Measurements from ENCODE around the gene ASAP2. TPM values are rescaled to one million over a fixed set of nuclear protein-coding genes. Genes with fewer than 3 reads are reported as not detected.
A peak's percentile ranks its signal among the peaks of the same experiment; 100 is the strongest.

Gene ASAP2
- total RNA-seq, 3 donors from 2014 or later: 50.4 to 84.1 (median 50.5) TPM

DNA sequence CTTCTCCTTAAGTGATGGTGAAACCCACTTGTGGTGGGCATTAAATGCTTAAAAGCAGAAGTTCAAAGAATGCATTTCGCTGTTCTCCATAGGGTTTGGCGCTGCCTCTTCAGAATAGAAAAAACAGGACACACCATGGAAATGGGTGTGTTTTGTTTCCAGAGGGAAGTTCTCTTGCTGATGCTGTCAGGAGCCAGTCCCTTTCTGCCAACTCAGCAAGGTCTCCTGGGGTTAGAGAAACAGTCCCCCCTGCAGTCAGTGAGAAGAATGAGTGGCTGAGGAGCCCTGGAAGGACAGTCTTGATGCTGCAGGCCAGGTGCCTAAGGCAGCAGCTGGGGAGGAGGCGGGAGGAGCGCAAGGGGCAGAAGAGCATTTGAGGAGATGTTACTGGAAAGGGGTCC lies 37.8 kb upstream of the ASAP2 start:
- TF ChIP-seq, protein P1, sequence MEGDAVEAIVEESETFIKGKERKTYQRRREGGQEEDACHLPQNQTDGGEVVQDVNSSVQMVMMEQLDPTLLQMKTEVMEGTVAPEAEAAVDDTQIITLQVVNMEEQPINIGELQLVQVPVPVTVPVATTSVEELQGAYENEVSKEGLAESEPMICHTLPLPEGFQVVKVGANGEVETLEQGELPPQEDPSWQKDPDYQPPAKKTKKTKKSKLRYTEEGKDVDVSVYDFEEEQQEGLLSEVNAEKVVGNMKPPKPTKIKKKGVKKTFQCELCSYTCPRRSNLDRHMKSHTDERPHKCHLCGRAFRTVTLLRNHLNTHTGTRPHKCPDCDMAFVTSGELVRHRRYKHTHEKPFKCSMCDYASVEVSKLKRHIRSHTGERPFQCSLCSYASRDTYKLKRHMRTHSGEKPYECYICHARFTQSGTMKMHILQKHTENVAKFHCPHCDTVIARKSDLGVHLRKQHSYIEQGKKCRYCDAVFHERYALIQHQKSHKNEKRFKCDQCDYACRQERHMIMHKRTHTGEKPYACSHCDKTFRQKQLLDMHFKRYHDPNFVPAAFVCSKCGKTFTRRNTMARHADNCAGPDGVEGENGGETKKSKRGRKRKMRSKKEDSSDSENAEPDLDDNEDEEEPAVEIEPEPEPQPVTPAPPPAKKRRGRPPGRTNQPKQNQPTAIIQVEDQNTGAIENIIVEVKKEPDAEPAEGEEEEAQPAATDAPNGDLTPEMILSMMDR (IDR thresholded peaks at IDR 0.05): no peak
- intact Hi-C loops (cut with DNase I, micrococcal nuclease): no loop called here
- DNase-seq (no peak), ATAC-seq (peak; percentile 3)
- Histone ChIP-seq H3K36me3 (ENCODE audit: low read depth) (no peaks in the 10 kb centered on the region), H3K9me3 (no peaks in the 10 kb centered on the region), H3K4me3 (no peak overlapping the region), H3K4me1 (ENCODE audit: low read depth) (peaks cover 13% of the 10 kb centered on the region)

DNA sequence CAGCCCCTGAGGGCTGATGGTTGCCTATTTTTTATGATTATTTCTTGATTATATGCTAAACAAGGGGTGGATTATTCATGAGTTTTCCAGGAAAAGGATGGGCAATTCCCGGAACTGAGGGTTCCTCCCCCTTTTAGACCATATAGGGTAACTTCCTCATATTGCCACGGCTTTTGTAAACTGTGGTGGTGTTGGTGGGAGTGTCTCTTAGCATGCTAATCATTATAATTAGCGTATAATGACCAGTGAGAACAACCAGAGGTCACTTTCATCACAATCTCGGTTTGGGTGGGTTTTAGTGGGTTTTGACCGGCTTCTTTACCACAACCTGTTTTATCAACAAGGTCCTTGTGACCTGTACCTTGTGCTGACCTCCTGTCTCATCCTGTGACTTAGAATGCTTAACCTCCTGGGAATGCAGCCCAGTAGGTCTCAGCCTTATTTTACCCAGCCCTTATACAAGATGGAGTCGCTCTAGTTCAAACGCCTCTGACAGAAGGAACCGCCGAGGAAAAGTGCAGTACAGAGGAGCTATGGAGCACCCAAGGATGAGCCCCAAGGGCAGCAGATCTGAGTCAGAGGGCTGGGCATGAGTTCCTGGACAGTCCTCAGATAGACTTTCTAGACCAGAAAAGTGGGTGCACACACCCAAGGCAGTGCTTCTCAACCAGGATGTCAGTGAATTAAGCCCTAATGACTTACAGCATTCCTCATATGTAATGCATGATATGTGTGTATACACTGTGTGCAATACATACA lies 37.1 kb upstream of the ASAP2 start:
- no peak overlapping the region for H3K4me3 ChIP-seq
- no peak for DNase-seq
- H3K36me3 ChIP-seq (ENCODE audit: low read depth): no peaks in the 10 kb centered on the region
- H3K4me1 ChIP-seq (ENCODE audit: low read depth): peaks cover 13% of the 10 kb centered on the region
- TF ChIP-seq, protein P1 (IDR thresholded peaks at IDR 0.05): no peak
- ATAC-seq: peak; percentile 44
- intact Hi-C loops (cut with DNase I, micrococcal nuclease): no loop called here
- no peaks in the 10 kb centered on the region for H3K9me3 ChIP-seq

DNA sequence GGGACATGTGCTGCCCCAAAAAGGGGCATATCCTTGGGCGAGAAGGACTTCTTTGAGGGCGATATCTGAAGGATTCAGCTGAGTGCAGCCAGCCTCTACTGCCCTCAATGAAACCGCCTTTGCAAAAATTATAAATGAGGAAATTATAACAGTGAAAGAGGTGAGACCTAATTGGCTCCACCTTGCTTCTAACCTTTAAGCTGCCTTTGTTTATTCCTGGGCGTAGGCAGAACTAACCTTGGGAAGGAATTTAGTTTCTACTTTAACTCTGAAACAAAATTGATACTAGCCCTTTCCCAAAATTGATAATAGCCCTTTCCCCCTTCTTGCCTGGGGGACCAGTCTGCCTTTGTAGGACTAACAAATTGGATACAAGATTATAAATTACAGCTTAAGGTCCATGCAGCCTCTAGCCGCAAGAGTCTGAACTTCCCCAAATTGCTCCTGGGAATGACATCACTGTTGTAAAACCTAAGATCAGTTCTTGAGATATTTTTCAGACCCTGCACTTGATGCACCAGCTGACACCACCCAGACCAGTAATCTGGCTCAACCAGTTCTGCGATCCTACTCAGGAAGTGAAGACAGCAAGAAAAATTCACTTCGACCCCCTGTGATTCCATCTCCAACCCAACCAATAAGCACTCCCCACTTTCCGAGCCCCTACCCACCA lies 36.0 kb upstream of the ASAP2 start:
- intact Hi-C loops (cut with DNase I, micrococcal nuclease): no loop called here
- TF ChIP-seq, protein P1 (IDR thresholded peaks at IDR 0.05): no peak
- DNase-seq (peak in 1 of 3 donors; percentile 68), ATAC-seq (peak; percentile 70)
- Histone ChIP-seq H3K36me3 (ENCODE audit: low read depth) (no peaks in the 10 kb centered on the region), H3K4me1 (ENCODE audit: low read depth) (peaks cover 13% of the 10 kb centered on the region), H3K4me3 (no peak overlapping the region), H3K9me3 (no peaks in the 10 kb centered on the region)

DNA sequence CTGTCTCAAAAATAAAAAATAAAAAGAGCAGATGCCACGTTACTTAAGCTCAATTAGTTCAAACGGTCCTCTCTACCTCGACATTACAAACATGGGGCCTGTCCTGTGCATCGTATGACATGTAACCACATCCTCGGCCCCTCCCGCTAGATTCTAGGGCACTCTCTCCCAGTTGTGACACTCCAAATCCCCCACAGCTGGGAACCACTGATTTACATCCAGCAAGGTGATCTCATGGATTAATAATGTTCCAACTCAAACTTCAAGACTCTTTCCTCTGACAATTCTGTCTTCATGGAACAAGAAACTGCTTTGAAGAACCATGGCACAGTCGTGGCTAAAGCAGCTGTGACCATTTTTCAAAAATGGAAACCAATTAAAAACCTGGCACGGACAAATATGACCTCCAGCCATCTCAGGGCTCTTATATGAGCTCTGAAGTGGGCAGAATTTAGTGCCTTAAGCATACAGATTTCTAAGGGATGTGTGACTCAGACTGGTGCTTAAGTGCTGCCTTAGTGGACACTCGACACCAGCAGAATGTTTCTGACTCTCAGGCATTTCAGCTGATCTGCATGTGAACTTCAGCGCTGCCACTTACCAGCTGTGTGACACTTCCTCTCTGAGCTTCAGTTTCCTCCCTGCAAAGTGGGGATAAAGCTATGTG lies 31.7 kb upstream of the ASAP2 start:
- TF ChIP-seq, protein P1 (IDR thresholded peaks at IDR 0.05): no peak
- no peaks in the 10 kb centered on the region for H3K36me3 ChIP-seq (ENCODE audit: low read depth)
- H3K4me3 ChIP-seq: no peak overlapping the region
- no peaks in the 10 kb centered on the region for H3K9me3 ChIP-seq
- peaks cover 35% of the 10 kb centered on the region for H3K4me1 ChIP-seq (ENCODE audit: low read depth)
- ATAC-seq (no peak), DNase-seq (no peak)
- intact Hi-C loops (cut with DNase I, micrococcal nuclease): no loop called here

DNA sequence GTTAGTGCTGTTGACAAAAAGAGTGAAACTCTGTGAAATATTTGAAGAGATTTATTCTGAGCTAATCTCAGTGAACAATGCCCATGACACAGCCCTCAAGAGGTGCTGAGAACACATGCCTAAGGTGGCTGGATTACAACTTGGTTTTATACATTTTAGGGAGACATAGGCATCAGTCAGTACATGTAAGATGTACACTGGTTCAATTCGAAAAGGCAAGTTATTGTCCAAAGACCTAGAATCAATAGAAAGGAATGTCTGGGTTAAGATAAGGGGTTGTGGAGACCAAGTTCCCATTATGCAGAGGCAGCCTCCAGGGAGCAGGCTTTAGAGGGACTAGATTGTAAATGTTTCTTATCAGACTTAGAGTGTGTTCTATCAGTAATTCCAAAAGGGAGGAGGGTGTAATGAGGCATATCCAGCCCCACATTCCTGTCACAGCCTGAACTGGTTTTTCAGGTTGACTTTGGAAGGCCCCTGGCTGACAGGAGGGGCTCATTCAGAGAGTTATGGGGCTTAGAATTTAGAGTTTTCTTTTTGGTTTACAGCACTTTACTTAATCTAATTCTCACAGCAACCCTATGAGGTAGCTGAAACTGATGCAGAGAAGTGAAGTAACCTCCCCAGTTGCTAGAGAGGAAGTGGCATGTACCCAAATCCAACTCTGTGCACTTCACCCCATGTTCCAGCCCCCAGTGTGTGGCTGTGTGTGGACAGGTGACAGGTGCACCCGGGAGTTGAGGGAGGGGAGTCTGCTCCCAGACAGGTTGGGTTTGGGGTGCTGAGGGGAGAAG lies 28.3 kb upstream of the ASAP2 start:
- intact Hi-C loops (cut with DNase I, micrococcal nuclease): no loop called here
- H3K4me1 ChIP-seq (ENCODE audit: low read depth): peaks cover 27% of the 10 kb centered on the region
- H3K9me3 ChIP-seq: no peaks in the 10 kb centered on the region
- H3K36me3 ChIP-seq (ENCODE audit: low read depth): no peaks in the 10 kb centered on the region
- no peak overlapping the region for H3K4me3 ChIP-seq
- peak in 1 of 3 donors; percentile 65 for DNase-seq
- TF ChIP-seq, protein P1 (IDR thresholded peaks at IDR 0.05): no peak
- ATAC-seq: peak; percentile 64

Measured in mucosa of descending colon (tissue), 3 donors.